ENCODE data around the gene SUN1.

DNA sequence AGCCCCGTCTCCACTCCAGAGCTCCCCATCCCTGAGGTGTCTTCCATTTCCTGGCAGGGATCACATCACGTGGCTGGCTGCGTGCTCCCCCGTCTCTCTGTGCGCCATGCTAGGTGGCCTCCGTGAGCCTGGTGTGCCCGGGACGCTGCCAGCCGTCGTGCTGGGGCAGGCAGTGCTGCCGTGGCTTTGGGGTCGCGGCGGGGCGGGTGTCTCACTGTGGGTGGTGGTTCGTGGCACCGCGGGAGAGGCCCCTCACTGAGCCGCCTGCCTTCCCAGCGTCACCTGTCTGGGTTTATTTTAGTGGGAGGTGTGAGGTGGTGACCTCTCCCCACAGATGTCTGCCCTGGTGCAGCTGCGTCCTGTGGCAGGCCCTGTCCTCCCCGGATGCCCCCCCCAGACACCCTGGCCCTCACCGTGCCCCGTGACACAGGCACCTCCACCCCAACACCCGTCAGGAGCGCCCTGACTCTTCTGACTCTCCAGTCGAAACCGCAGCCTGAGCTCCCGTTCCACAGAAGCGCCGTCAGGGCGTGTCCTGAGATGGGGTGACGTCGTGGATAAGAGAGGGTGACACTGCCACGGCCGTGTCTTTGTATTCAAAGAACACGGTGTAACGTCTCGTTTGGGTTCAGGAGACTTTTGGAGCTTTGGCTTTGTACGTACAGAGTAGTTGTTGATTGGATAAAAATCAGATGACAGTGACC is 62.0 kb downstream of the SUN1 start:
- no peak for TF ChIP-seq CTCF (IDR thresholded peaks at IDR 0.05; ENCODE audit: low read depth, low read length)
- TF ChIP-seq MYC (IDR thresholded peaks at IDR 0.05; ENCODE audit: low read depth, low read length), result no peak
- no peak for TF ChIP-seq POLR2A (IDR thresholded peaks at IDR 0.05; ENCODE audit: extremely low read depth, insufficient read length)
- TF ChIP-seq, protein P1, sequence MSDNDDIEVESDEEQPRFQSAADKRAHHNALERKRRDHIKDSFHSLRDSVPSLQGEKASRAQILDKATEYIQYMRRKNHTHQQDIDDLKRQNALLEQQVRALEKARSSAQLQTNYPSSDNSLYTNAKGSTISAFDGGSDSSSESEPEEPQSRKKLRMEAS (IDR thresholded peaks at IDR 0.05; ENCODE audit: low read depth, low read length), result no peak

Measured in NB4 (cell line).